Neutrophil (primary cell): Measurements from ENCODE around the gene SKIC3.

Source experiments
- H3K27ac ChIP-seq: fragments of 200-600 bp; sonication (generic); 2 replicates; pipeline ENCODE4 v1.5.1; 2016; ENCODE audit warnings: mild to moderate bottlenecking, moderate library complexity
- H3K27me3 ChIP-seq: fragments of 200-600 bp; sonication (generic); 2 replicates; pipeline ENCODE4 v1.6.0; 2016; ENCODE audit warnings: mild to moderate bottlenecking
- H3K36me3 ChIP-seq: fragments of 200-600 bp; sonication (generic); 2 replicates; pipeline ENCODE4 v1.5.1; 2017
- H3K4me1 ChIP-seq, 2 experiments: fragments of 200-600 bp in 1 of 2; sonication (generic) in 1 of 2; 1 replicate in 1 of 2; 2 replicates in 1 of 2; pipeline versions ENCODE4 v1.5.1 to v1.6.1; 2013 to 2016; ENCODE audit warnings: low read depth in 1 of 2, low read length in 1 of 2, mild to moderate bottlenecking in 1 of 2, moderate library complexity in 1 of 2; ENCODE audit not compliant: control insufficient read depth in 1 of 2, insufficient read depth in 1 of 2
- H3K4me3 ChIP-seq, 2 experiments: fragments of 200-600 bp in 1 of 2; sonication (generic) in 1 of 2; 1 replicate in 1 of 2; 2 replicates in 1 of 2; pipeline ENCODE4 v1.5.1; 2013 to 2016; ENCODE audit warnings: low read depth in 1 of 2, low read length in 1 of 2, mild to moderate bottlenecking in 1 of 2, moderate library complexity in 1 of 2
- H3K9me3 ChIP-seq: fragments of 200-600 bp; sonication (generic); 2 replicates; pipeline ENCODE4 v1.5.1; 2016
- CTCF ChIP-seq: fragments of 200-600 bp; sonication (generic); IDR thresholded peaks from 2 replicates; pipeline ENCODE4 v1.5.1; 2016; ENCODE audit warnings: antibody characterized with exemption

The SKIC3 gene

DNA sequence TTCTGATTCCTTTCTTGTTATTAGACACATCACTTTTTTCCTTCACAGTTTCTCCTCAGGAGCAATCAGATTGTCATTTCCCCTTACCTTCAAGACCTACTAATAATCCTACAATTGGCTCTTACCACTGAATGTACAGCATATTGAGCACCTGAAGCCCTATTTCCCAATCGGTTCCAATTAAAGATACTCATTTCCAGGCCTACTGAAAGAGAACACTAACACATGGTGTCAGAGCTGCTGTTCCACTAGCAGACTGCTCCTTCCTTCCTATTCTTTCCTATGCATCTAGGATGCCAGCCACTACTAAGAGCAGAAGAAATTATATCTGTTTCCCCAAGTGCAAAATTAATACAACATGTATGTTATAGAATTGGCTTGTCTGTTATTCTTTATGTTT lies 34.6 kb downstream of the SKIC3 start:
- no peak for TF ChIP-seq CTCF
- Histone ChIP-seq H3K27ac (no peak overlapping the region), H3K4me3 (no peak overlapping the region), H3K27me3 (no peaks in the 10 kb centered on the region), H3K36me3 (peaks cover 62% of the 10 kb centered on the region), H3K9me3 (no peaks in the 10 kb centered on the region), H3K4me1 (no peaks in the 10 kb centered on the region)

DNA sequence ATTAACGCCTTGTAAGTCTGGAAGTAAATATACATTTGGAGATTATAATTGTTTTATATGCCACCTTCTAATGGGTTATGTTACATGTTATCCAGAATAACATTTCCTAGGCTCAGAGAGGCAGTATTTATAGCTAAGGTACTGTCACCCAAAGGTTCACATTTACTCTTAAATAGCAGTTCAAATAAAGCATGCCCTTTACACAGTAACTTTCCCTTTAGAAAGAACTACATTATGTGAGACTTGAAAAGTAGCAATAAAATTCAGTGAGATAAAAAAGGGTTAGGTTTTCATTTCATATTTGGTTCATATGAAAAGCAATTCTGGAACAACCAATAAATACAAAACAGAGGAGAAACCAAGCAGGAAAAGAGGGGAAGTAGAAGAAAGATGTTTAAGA lies 35.1 kb downstream of the SKIC3 start:
- no peak for TF ChIP-seq CTCF
- Histone ChIP-seq H3K9me3 (no peaks in the 10 kb centered on the region), H3K4me1 (no peaks in the 10 kb centered on the region), H3K4me3 (no peak overlapping the region), H3K27me3 (no peaks in the 10 kb centered on the region), H3K27ac (no peak overlapping the region), H3K36me3 (peaks cover 64% of the 10 kb centered on the region)

DNA sequence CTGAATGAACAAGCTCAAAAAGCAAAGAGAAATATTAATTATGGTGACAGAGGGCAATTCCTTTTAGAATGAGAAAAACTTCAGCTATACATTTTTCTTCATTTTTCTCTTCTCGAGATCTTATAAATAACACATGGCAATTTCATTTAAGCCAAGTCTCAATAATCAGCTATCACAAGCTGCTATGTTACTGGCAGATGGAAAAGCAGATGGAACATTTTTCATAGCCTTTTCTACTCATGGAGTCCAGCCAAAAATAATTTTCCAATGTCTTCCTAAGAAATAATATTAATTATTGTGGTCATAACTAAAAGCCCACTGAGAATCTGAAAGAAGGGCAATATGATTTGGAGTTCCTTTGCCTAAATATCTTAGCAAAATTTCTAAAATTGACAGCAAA lies 35.6 kb downstream of the SKIC3 start:
- Histone ChIP-seq H3K27ac (no peak overlapping the region), H3K4me1 (no peaks in the 10 kb centered on the region), H3K9me3 (no peaks in the 10 kb centered on the region), H3K4me3 (no peak overlapping the region), H3K27me3 (no peaks in the 10 kb centered on the region), H3K36me3 (peaks cover 69% of the 10 kb centered on the region)
- TF ChIP-seq CTCF = no peak

DNA sequence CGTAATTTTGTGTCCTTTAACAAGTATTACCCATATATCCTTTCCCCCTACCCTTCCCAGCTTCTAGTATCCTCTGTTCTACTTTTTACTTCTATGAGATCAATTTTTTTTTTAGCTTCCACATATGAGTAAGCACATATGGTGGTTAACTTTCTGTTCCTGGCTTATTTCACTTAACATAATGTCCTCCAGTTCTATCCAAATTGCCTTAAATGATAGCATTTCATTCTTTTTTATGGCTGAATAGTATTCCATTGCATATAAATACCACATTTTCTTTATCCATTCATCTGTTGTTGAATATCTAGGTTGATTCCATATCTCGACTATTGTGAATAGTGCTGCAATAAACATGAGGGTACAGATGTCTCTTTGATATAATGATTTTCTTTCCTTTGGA lies 36.4 kb downstream of the SKIC3 start:
- Histone ChIP-seq H3K36me3 (peaks cover 76% of the 10 kb centered on the region), H3K27me3 (no peaks in the 10 kb centered on the region), H3K4me3 (no peak overlapping the region), H3K4me1 (no peaks in the 10 kb centered on the region), H3K27ac (no peak overlapping the region), H3K9me3 (no peaks in the 10 kb centered on the region)
- no peak for TF ChIP-seq CTCF

DNA sequence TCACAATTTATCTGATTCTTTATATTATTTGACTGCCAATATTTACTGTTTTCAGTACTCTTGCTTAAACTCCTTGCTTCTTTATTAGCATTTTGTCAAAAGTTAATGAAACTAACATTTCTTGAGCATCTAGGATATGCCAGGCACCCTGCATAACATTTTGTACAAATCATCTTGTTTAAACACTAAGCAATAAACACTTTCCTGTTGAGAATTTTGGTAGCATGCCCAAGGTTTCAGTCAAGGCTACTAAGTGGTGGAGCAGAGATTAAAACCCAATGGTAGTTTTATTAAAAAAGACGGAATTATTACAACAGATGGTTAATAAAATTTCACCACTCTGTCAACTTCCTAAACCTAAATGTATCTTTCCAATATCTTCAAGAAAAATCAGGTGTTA lies 43.2 kb downstream of the SKIC3 start:
- H3K27me3 ChIP-seq = no peaks in the 10 kb centered on the region
- peaks cover 84% of the 10 kb centered on the region for H3K36me3 ChIP-seq
- no peaks in the 10 kb centered on the region for H3K9me3 ChIP-seq
- no peak overlapping the region for H3K27ac ChIP-seq
- no peak overlapping the region for H3K4me3 ChIP-seq
- H3K4me1 ChIP-seq = no peaks in the 10 kb centered on the region
- TF ChIP-seq CTCF = no peak

- Histone ChIP-seq H3K4me3 (no peak overlapping the region), H3K27ac (no peak overlapping the region), H3K4me1 (no peaks in the 10 kb centered on the region), H3K36me3 (peaks cover 77% of the 10 kb centered on the region), H3K9me3 (no peaks in the 10 kb centered on the region), H3K27me3 (no peaks in the 10 kb centered on the region)
- TF ChIP-seq CTCF = no peak
Measured at GRCh38 chr5:95508550-95508949, 46.2 kb downstream of the SKIC3 start.
